ENCODE results near the gene NKX6-1. TPM values are rescaled to one million over a fixed set of nuclear protein-coding genes. Genes with fewer than 3 reads are reported as not detected.

Gene NKX6-1
- polyA plus RNA-seq, 1 donor from 2014 or later, result 20.1 TPM

DNA sequence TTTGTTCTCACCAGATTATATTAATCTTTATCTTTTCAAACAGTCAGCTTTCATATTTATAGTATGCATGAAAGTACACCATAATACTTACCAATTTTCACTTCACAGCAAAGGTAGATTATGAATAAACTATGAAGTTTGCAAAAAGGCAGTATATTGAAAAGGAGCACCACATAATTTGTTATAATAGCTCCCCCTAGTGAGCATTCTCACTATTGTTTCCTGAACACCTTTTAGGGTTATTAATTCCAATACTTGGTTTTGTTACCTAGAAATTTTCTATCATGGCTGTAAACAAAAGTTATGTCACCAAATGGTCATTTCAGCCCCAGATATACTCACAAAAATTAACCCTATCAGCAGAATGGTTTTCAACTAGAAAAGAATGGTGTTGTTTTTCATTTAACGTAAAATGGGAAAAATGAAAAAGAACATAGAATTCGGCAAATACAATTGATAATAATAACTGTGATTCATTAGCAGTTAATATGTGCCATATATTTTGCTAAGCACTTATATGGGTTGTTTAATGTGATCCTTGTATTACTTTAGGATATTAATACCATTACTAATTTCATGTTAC is 30.2 kb upstream of the NKX6-1 start:
- H3F3A ChIP-seq (ENCODE audit: insufficient read depth, low read length, poor library complexity, severe bottlenecking), result no peaks in the 10 kb centered on the region
- no peaks in the 10 kb centered on the region for H3K79me2 ChIP-seq (replicated peaks; ENCODE audit: insufficient read depth, low read length)
- H3K9me2 ChIP-seq (ENCODE audit: insufficient read depth, low read length), result no peaks in the 10 kb centered on the region
- TF ChIP-seq, protein P1, sequence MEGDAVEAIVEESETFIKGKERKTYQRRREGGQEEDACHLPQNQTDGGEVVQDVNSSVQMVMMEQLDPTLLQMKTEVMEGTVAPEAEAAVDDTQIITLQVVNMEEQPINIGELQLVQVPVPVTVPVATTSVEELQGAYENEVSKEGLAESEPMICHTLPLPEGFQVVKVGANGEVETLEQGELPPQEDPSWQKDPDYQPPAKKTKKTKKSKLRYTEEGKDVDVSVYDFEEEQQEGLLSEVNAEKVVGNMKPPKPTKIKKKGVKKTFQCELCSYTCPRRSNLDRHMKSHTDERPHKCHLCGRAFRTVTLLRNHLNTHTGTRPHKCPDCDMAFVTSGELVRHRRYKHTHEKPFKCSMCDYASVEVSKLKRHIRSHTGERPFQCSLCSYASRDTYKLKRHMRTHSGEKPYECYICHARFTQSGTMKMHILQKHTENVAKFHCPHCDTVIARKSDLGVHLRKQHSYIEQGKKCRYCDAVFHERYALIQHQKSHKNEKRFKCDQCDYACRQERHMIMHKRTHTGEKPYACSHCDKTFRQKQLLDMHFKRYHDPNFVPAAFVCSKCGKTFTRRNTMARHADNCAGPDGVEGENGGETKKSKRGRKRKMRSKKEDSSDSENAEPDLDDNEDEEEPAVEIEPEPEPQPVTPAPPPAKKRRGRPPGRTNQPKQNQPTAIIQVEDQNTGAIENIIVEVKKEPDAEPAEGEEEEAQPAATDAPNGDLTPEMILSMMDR (IDR thresholded peaks at IDR 0.05; ENCODE audit: poor library complexity, severe bottlenecking), result peak; percentile 75
- TF ChIP-seq, protein P2, sequence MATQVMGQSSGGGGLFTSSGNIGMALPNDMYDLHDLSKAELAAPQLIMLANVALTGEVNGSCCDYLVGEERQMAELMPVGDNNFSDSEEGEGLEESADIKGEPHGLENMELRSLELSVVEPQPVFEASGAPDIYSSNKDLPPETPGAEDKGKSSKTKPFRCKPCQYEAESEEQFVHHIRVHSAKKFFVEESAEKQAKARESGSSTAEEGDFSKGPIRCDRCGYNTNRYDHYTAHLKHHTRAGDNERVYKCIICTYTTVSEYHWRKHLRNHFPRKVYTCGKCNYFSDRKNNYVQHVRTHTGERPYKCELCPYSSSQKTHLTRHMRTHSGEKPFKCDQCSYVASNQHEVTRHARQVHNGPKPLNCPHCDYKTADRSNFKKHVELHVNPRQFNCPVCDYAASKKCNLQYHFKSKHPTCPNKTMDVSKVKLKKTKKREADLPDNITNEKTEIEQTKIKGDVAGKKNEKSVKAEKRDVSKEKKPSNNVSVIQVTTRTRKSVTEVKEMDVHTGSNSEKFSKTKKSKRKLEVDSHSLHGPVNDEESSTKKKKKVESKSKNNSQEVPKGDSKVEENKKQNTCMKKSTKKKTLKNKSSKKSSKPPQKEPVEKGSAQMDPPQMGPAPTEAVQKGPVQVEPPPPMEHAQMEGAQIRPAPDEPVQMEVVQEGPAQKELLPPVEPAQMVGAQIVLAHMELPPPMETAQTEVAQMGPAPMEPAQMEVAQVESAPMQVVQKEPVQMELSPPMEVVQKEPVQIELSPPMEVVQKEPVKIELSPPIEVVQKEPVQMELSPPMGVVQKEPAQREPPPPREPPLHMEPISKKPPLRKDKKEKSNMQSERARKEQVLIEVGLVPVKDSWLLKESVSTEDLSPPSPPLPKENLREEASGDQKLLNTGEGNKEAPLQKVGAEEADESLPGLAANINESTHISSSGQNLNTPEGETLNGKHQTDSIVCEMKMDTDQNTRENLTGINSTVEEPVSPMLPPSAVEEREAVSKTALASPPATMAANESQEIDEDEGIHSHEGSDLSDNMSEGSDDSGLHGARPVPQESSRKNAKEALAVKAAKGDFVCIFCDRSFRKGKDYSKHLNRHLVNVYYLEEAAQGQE (IDR thresholded peaks at IDR 0.05; ENCODE audit: borderline replicate concordance), result no peak
- TF ChIP-seq TAF1 (IDR thresholded peaks at IDR 0.05; ENCODE audit: low read depth) (no peak), SMC3 (conservative IDR thresholded peaks at IDR 0.05; ENCODE audit: poor library complexity) (peak; percentile 76), EP300 (conservative IDR thresholded peaks at IDR 0.05; ENCODE audit: poor library complexity, severe bottlenecking) (no peak), MXI1 (conservative IDR thresholded peaks at IDR 0.05; ENCODE audit: poor library complexity, severe bottlenecking) (no peak), POLR2AphosphoS5 (IDR thresholded peaks at IDR 0.05) (no peak), EZH2 (IDR thresholded peaks at IDR 0.05; ENCODE audit: borderline replicate concordance, insufficient read depth, low read length, poor library complexity, severe bottlenecking) (no peak), RAD21 (conservative IDR thresholded peaks at IDR 0.05) (peak; percentile 75)
- H3K9me3 ChIP-seq (ENCODE audit: low read length), result no peaks in the 10 kb centered on the region
- H3K27me3 ChIP-seq (ENCODE audit: insufficient read depth, low read depth, low read length), result no peaks in the 10 kb centered on the region
- H3K4me2 ChIP-seq (ENCODE audit: low read length), result no peak overlapping the region
- H4K20me1 ChIP-seq (ENCODE audit: insufficient read depth), result no peaks in the 10 kb centered on the region
- no peak overlapping the region for H3K27ac ChIP-seq (ENCODE audit: low read length)
- no peak overlapping the region for H3K9ac ChIP-seq (ENCODE audit: low read length)
- H3K4me3 ChIP-seq (ENCODE audit: low read length), result no peak overlapping the region
- H3K36me3 ChIP-seq (ENCODE audit: insufficient read depth, low read length), result no peaks in the 10 kb centered on the region
- no peak overlapping the region for H2AFZ ChIP-seq (ENCODE audit: low read depth, low read length)

DNA sequence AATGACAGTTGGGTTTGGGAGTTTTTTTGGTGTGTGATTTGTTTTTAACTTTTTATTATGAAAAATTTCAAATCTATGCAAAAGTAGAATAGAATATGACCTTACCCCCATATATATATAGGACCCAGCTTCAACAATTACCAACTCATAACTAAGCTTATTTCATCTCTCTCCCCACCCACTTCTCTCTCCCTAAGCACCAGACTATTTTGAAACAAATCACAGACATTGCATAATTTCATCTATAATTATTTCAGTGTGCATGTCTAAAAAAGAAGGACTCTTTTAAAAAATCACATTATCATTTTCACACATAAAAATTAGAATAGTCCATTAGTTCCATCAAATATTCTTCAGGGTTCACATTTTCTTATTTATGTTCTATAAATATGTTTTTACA is 28.3 kb upstream of the NKX6-1 start:
- TF ChIP-seq MXI1 (conservative IDR thresholded peaks at IDR 0.05; ENCODE audit: poor library complexity, severe bottlenecking) (no peak), SMC3 (conservative IDR thresholded peaks at IDR 0.05; ENCODE audit: poor library complexity) (no peak), TAF1 (IDR thresholded peaks at IDR 0.05; ENCODE audit: low read depth) (no peak), RAD21 (conservative IDR thresholded peaks at IDR 0.05) (no peak), POLR2AphosphoS5 (IDR thresholded peaks at IDR 0.05) (no peak)
- no peak overlapping the region for H3K4me2 ChIP-seq (ENCODE audit: low read length)

More for the DNA sequence above, 28.3 kb upstream of the NKX6-1 start:
- H3K9me2 ChIP-seq (ENCODE audit: insufficient read depth, low read length), result no peaks in the 10 kb centered on the region
- H3K9me3 ChIP-seq (ENCODE audit: low read length), result no peaks in the 10 kb centered on the region
- no peaks in the 10 kb centered on the region for H3K27me3 ChIP-seq (ENCODE audit: insufficient read depth, low read depth, low read length)
- H2AFZ ChIP-seq (ENCODE audit: low read depth, low read length), result no peak overlapping the region
- H3K9ac ChIP-seq (ENCODE audit: low read length), result no peak overlapping the region
- no peaks in the 10 kb centered on the region for H3F3A ChIP-seq (ENCODE audit: insufficient read depth, low read length, poor library complexity, severe bottlenecking)
- H4K20me1 ChIP-seq (ENCODE audit: insufficient read depth), result no peaks in the 10 kb centered on the region
- H3K79me2 ChIP-seq (replicated peaks; ENCODE audit: insufficient read depth, low read length), result no peaks in the 10 kb centered on the region
- no peak overlapping the region for H3K27ac ChIP-seq (ENCODE audit: low read length)
- H3K36me3 ChIP-seq (ENCODE audit: insufficient read depth, low read length), result no peaks in the 10 kb centered on the region
- H3K4me3 ChIP-seq (ENCODE audit: low read length), result no peak overlapping the region
